G401.6 (cell line): Measurements from ENCODE around the gene AREG.

Experiments
- FAIRE-seq: peaks from 2 replicates; lab custom pipeline; 2012; peaks lifted over from hg19 to GRCh38; lab: Jason Lieb, UNC

The AREG gene

DNA sequence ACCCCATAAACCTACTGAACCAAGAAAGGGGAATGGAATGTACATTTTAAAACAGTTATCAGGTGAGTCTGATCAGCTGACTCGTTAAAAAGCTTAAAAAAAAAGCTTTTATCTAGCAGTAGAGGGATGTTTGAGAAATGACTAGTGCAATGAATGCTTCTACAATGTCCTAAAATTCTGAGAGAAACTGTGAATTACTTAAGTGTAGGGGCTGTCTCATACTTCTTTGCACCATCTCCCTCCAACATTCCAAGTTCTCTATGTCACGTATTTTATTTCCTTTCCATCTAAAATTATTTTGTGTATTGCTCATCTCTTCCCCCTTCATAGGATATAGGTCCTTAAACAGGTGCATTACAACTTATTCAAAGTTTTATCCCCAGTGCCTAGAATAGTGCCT, 11.9 kb upstream of the AREG start:
- no peak for FAIRE-seq

- FAIRE-seq: no peak
These were observed 11.3 kb upstream of the AREG start for GRCh38 chr4:74433541-74434172.

DNA sequence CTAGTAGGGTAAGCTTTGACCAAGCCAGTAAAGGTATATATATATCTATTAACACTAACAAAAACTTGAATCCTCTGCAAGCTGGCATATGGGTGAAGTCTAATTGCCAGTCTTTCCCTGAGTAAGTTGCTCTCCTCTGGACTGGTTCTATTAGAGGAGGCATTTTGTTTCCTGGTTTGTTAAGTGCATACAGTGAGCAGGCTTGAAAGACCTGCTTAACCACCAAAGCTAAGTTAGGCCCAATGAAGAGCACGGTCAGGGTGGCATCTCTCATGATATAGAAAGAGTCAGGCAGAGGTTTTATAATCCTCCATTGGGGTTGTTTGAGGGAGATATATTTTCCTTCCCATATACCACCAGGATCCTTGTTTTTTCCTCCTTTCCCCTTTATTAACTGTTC, 9.6 kb upstream of the AREG start:
- no peak for FAIRE-seq

DNA sequence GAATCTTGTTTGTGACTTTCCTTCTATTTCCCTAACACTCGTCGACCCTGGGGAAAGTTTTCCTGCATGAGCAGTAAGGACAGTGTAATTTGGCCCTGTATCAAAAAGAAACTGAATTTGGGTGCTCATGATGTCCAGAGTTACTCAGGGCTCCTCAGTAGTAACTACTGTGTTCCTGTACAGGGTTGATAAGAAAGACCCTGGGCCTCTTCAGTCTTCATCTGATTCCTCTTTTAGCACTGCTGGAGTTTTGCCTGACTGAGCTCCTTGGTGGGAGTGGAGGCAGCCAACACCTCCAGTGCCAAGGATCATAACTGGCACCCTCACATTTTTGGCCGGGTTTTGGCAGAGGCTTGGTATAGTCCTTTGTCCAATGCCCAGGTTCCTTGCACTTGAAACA, 7.1 kb upstream of the AREG start:
- no peak for FAIRE-seq

DNA sequence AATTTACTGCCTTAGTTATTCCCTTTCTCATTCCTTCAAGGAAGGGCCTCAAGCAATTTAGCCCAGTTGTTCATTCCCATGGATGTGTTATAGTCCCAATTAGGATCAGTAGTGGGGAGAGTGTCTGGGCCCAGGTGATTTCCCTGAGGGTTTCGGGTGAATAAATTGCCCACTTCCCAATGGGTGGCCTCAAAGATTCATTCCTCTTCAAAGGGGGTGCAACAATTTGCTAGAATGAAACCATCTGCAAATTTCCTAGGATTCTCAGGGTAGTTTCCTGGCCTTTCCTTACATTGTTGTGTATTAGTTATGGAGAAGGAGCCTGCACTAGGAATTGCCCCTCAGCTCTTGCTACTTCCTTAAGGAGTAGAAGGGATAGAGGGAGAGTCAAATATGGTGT, 6.3 kb upstream of the AREG start:
- FAIRE-seq: no peak

DNA sequence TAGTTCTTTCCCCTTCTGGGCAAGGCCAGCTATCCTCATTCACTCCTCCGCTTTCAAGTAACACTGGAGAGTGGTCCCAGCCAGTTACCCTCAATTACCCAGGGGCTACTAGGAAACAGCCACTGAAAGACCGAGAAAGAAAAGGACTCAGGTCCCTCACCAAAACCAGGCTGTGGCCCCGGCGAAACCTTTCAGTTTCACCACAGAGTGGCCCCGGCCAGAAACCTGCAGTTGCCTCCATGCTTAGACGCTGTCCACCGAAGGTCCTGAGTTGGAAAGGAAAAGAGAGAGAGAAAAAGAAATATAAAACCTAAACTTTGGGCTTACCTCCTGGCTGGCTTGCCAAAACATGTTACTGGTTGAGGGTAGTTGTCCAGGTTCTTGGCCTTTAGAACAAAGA, 5.0 kb upstream of the AREG start:
- FAIRE-seq: no peak

DNA sequence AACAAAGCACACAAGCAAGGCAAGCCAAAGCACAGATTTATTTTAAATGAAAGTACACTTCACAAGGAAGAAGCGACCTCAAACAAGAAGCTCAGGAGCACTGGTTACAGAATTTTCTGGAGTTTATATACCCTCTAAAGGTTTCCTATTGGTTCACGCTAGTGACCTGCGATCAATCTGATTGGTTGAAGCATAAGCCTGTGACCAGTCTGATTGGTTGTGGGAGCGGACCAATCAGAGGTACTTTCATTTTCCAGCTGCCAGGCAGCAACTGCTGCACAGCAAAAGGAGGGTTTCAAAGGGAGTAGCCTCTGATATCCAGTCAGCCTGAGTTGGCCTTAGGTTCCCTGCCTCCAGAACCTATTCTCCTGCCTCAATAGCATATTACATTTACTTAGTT, 4.6 kb upstream of the AREG start:
- FAIRE-seq: no peak

GRCh38 chr4:74441744-74442143, 3.2 kb upstream of the AREG start:
- FAIRE-seq: no peak

GRCh38 chr4:74446193-74446868, 1.4 kb downstream of the AREG start:
- no peak for FAIRE-seq

GRCh38 chr4:74446896-74447295, 2.0 kb downstream of the AREG start:
- no peak for FAIRE-seq

- no peak for FAIRE-seq
These were observed 2.8 kb downstream of the AREG start for GRCh38 chr4:74447636-74448233.

DNA sequence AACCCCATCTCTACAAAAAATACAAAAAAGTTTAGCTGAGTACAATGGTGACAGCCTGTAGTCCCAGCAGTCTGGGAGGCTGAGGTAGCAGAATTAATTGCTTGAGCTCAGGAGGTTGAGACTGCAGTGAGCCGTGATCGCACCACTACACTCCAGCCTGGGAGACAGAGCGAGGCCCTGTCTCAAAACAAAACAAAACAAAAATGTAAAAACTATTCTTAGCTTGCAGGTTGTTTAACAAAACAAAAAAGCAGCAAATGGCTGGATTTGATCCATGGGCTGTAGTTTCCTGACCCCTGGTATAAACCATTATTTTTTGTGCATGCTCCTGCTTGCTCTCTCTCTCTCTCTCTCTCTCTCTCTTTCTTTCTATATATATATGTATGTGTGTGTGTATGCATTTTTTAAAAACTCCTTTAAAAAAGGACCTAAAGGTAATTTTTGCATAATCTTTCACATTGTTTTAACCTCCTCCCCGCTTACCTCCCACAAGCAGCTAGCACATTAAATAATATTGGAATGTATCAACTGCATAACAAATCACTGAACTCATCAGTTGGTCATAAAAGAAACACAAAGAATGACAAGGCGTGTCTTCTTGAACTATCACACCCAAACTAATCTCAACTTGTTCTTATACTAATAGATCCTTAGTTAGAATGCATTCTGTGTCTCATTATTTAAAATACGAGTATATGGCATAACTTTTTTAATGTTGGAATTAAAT, 4.8 kb downstream of the AREG start:
- FAIRE-seq: no peak

- no peak for FAIRE-seq
These were observed 5.4 kb downstream of the AREG start for GRCh38 chr4:74450298-74450683.

DNA sequence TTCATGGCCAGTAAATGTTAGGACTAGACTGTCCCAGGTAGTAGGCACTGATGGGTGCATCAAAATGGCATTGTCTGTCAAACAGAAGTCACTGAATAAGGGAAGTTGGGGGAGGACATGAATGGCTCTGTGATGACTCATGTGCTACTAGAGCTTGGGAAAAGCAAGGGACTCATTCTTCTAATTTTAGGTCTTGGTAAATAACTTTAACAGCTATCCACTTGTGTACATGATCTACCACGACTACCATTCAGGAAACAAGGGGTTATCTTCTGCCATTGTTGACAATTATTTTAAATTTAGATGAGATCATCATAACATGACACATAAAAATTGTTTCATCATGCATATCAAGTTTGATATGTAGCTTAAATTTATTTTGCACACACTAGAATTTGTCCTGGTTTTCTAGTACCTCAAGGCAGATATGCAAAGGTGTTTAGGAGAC, 6.3 kb downstream of the AREG start:
- FAIRE-seq: no peak

GRCh38 chr4:74453037-74453635, 8.2 kb downstream of the AREG start:
- FAIRE-seq: no peak

GRCh38 chr4:74453829-74454742, 9.2 kb downstream of the AREG start:
- no peak for FAIRE-seq

DNA sequence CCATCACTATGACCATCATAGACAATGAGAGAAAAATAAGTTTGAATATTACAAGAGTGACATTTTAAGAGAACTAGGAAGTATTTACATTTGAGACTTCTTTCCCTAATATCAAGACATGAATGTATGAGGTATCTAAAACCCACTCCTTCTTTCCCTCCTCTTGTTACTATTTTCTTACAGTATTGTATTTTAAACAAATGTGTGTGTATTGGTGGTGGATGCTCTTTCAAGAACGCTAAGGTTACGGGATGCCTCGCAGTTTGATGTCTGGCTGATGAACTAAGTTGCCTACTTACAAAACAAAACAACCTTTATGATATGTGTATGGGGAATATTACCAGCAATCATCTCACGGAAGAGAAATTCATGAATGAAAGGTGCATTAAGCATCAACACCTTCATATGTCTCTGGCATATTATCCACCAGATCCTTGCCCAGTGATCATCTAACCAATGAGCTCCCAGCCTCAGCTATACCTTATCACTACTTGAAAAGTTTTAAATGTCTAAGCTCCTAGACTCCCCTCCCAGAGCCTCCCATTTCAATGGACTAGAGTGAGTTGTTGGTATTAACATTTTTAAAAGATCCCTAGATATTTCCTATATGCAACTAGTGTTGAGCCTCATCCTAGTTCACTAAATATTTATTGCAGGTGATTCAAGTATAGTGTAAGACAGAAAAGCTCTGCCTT, 10.6 kb downstream of the AREG start:
- no peak for FAIRE-seq

DNA sequence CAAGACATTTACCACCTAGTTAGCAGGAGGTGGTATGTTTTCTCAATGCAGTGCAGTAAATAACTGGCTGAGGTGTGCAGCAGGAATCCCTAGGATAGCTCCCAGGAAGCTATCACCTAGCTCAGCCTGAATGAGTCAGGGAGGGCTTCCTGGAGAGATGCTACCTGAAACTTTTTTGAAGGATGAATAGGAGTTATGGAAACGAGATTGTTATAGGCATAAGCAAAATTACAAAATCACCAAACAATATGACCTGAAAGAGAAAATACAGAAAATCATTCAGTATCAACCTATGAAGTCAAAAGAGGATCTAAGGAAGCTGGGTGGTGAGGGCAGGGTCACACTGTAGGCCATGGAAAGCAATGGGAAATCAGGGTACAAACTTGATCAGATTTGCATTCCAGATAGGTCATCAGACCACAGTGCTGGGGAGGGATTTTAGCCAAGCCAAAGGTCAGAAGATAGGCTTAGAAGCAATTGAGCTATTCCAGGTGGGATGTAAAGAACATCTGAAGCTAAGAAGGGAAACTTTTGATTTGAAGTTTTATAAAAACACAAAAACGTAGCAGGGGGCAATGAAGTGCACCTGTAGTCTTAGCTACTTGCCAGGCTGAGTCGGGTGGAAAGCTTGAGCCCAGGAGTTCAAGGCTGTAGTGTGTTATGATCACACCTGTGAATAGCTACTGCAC, 11.3 kb downstream of the AREG start:
- no peak for FAIRE-seq

GRCh38 chr4:74456849-74457395, 12.0 kb downstream of the AREG start:
- no peak for FAIRE-seq

DNA sequence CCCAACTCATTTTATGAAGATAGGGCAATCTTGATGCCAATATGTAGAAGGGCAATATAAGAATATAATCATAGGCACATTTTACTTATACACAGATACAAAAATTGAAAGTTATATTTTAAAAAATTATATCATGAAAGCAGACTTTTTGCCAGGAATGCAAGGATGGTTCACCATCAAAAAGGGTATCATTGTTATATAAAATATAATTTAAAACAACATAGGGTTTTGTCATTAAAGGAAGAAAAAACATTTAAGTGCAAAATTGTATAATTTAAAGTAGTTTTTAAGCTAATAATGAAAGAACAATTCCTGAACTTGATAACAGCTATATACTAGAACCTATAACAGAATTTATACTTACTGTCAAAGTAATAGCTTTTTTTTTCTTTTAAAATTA, 15.9 kb downstream of the AREG start:
- no peak for FAIRE-seq
